Measurements from ENCODE around the gene SUMO4. TPM values are rescaled to one million over a fixed set of nuclear protein-coding genes. Genes with fewer than 3 reads are reported as not detected.

SUMO4 gene
- total RNA-seq, 6 experiments from 2014 or later, result 0.28 to 0.63 (median 0.32) TPM

GRCh38 chr6:149395185-149395584, 4.9 kb upstream of the SUMO4 start:
- Mint-ChIP-seq H3K27ac (no peak overlapping the region), H3K4me3 (no peak overlapping the region), H3K27me3 (ENCODE audit: insufficient read depth) (no peaks in the 10 kb centered on the region; the same call in 1 of the 2 replicates), H3K36me3 (ENCODE audit: low read depth) (peaks cover 62% of the 10 kb centered on the region), H3K4me1 (ENCODE audit: low read depth) (peaks cover 51% of the 10 kb centered on the region), H3K9me3 (no peaks in the 10 kb centered on the region)
- no peak for TF ChIP-seq CTCF (IDR thresholded peaks at IDR 0.05)
- DNase-seq, result no peak

GRCh38 chr6:149397384-149397783, 2.7 kb upstream of the SUMO4 start:
- Mint-ChIP-seq H3K36me3 (ENCODE audit: low read depth) (peaks cover 59% of the 10 kb centered on the region), H3K4me1 (ENCODE audit: low read depth) (peaks cover 33% of the 10 kb centered on the region), H3K4me3 (no peak overlapping the region), H3K27ac (no peak overlapping the region), H3K9me3 (no peaks in the 10 kb centered on the region), H3K27me3 (ENCODE audit: insufficient read depth) (peaks cover 1% of the 10 kb centered on the region)
- no peak for DNase-seq
- TF ChIP-seq CTCF (IDR thresholded peaks at IDR 0.05), result no peak

- DNase-seq, result no peak
- Mint-ChIP-seq H3K4me1 (ENCODE audit: low read depth) (peaks cover 10% of the 10 kb centered on the region; the same call in 1 of the 2 replicates), H3K27ac (no peak overlapping the region), H3K9me3 (no peaks in the 10 kb centered on the region), H3K36me3 (ENCODE audit: low read depth) (peaks cover 49% of the 10 kb centered on the region), H3K4me3 (no peak overlapping the region), H3K27me3 (ENCODE audit: insufficient read depth) (peaks cover 1% of the 10 kb centered on the region; the same call in 1 of the 2 replicates)
- TF ChIP-seq CTCF (IDR thresholded peaks at IDR 0.05), result no peak
Observed at GRCh38 chr6:149403534-149403933, 3.5 kb downstream of the SUMO4 start.

- no peak for TF ChIP-seq CTCF (IDR thresholded peaks at IDR 0.05)
- no peaks in the 10 kb centered on the region for H3K9me3 Mint-ChIP-seq
- H3K27me3 Mint-ChIP-seq (ENCODE audit: insufficient read depth), result peaks cover 1% of the 10 kb centered on the region; the same call in 1 of the 2 replicates
- peak overlapping the region; percentile 53; the same call in 1 of the 2 replicates for H3K27ac Mint-ChIP-seq
- peaks cover 43% of the 10 kb centered on the region for H3K36me3 Mint-ChIP-seq (ENCODE audit: low read depth)
- H3K4me3 Mint-ChIP-seq, result no peak overlapping the region
- DNase-seq, result no peak
- peaks cover 10% of the 10 kb centered on the region; the same call in 1 of the 2 replicates for H3K4me1 Mint-ChIP-seq (ENCODE audit: low read depth)
Observed at GRCh38 chr6:149405823-149406765, 6.0 kb downstream of the SUMO4 start.

- Mint-ChIP-seq H3K4me1 (ENCODE audit: low read depth) (peaks cover 10% of the 10 kb centered on the region; the same call in 1 of the 2 replicates), H3K9me3 (no peaks in the 10 kb centered on the region), H3K36me3 (ENCODE audit: low read depth) (peaks cover 35% of the 10 kb centered on the region), H3K4me3 (no peak overlapping the region), H3K27me3 (ENCODE audit: insufficient read depth) (no peaks in the 10 kb centered on the region; the same call in 1 of the 2 replicates), H3K27ac (no peak overlapping the region)
- DNase-seq, result no peak
- no peak for TF ChIP-seq CTCF (IDR thresholded peaks at IDR 0.05)
Observed at GRCh38 chr6:149409617-149410016, 9.6 kb downstream of the SUMO4 start.

Data from HFFc6 (cell line).